Measurements from ENCODE around the gene DAB1. TPM values are rescaled to one million over a fixed set of nuclear protein-coding genes. Genes with fewer than 3 reads are reported as not detected.

Gene DAB1
- total RNA-seq, 6 donors from 2014 or later: 0.15 to 0.20 TPM; not detected in 4

DNA sequence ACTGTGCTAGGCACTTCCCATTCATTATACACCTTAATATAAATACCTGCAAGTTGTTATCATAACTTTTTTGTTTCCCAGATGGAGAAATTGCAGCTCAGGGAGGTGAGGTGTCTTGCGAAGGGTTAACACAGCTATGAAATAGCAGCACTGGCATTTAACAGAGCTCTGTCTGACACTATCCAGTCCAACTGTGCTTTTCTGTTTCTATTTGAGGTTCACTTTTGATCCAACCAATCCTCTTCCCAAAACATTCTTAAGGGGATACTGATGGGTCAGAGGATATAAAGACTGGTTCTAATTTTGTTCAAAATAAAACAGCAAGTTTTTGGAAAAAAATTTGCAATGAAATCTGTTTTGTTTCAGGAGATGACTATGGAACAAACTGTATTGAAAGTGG lies 411.5 kb downstream of the DAB1 start:
- Histone ChIP-seq H3K36me3 (no peaks in the 10 kb centered on the region), H3K27ac (no peak overlapping the region), H3K4me3 (no peak overlapping the region), H3K9me3 (no peaks in the 10 kb centered on the region), H3K27me3 (no peaks in the 10 kb centered on the region), H3K4me1 (no peaks in the 10 kb centered on the region)
- DNase-seq (no peak), ATAC-seq (ENCODE audit: low FRiP score in 2 of 2) (no peak)
- TF ChIP-seq, protein P1, sequence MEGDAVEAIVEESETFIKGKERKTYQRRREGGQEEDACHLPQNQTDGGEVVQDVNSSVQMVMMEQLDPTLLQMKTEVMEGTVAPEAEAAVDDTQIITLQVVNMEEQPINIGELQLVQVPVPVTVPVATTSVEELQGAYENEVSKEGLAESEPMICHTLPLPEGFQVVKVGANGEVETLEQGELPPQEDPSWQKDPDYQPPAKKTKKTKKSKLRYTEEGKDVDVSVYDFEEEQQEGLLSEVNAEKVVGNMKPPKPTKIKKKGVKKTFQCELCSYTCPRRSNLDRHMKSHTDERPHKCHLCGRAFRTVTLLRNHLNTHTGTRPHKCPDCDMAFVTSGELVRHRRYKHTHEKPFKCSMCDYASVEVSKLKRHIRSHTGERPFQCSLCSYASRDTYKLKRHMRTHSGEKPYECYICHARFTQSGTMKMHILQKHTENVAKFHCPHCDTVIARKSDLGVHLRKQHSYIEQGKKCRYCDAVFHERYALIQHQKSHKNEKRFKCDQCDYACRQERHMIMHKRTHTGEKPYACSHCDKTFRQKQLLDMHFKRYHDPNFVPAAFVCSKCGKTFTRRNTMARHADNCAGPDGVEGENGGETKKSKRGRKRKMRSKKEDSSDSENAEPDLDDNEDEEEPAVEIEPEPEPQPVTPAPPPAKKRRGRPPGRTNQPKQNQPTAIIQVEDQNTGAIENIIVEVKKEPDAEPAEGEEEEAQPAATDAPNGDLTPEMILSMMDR (IDR thresholded peaks at IDR 0.05): no peak
- 91 to 100% methylated on average over 1 of the region's 1 CpG for WGBS, 2 donors

DNA sequence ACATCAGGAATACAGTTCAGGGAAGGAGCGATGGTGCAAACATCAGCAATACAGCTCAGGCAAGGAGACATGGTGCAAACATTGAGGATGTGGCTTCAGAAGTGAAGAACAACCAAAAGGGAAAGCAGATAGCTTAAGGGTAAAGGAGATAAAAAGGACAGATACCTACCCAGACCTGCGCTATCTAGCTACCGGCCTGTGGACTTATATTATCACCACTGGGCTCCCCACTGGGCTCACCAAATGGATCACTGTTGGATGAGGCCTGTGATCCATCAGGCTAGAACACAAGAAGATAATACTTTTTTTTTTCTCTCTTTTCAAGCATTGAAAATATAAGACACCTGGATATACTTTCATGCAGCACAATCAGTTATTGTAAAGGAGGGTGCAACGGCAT lies 413.3 kb downstream of the DAB1 start:
- Histone ChIP-seq H3K4me3 (no peak overlapping the region), H3K4me1 (no peaks in the 10 kb centered on the region), H3K27ac (no peak overlapping the region), H3K36me3 (no peaks in the 10 kb centered on the region), H3K9me3 (no peaks in the 10 kb centered on the region), H3K27me3 (no peaks in the 10 kb centered on the region)
- DNase-seq (no peak), ATAC-seq (ENCODE audit: low FRiP score in 2 of 2) (no peak)
- TF ChIP-seq, protein P1 (IDR thresholded peaks at IDR 0.05): no peak
- no peak for TF ChIP-seq POLR2AphosphoS5 (IDR thresholded peaks at IDR 0.05)
- TF ChIP-seq POLR2A (IDR thresholded peaks at IDR 0.05): no peak
- 90 to 91% methylated on average over 4 of the region's 4 CpGs for WGBS, 2 donors

DNA sequence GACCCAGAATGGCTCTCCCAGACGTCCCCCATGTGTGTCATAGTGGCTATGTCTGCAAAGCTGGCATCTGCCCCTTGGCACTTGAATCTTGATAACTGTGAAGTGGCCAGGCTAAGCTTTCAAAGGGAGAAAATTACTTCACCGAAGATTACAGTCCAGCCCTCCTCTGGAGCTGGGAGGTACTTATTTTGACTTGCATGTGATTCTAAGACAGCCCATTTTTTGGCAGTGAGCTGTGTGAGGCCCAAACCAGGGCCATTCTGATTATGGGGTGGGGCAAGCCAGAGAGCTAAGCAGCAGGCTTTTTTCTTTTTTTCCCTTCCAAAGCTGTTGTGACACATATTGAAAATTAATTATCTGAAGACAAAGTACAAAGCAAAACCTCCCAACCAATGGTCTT lies 415.9 kb downstream of the DAB1 start:
- Histone ChIP-seq H3K9me3 (no peaks in the 10 kb centered on the region), H3K36me3 (no peaks in the 10 kb centered on the region), H3K4me3 (no peak overlapping the region), H3K4me1 (no peaks in the 10 kb centered on the region), H3K27ac (no peak overlapping the region), H3K27me3 (no peaks in the 10 kb centered on the region)
- 26 to 35% methylated on average over 2 of the region's 2 CpGs for WGBS, 2 donors
- DNase-seq (no peak), ATAC-seq (ENCODE audit: low FRiP score in 2 of 2) (no peak)
- no peak for TF ChIP-seq POLR2AphosphoS5 (IDR thresholded peaks at IDR 0.05)

DNA sequence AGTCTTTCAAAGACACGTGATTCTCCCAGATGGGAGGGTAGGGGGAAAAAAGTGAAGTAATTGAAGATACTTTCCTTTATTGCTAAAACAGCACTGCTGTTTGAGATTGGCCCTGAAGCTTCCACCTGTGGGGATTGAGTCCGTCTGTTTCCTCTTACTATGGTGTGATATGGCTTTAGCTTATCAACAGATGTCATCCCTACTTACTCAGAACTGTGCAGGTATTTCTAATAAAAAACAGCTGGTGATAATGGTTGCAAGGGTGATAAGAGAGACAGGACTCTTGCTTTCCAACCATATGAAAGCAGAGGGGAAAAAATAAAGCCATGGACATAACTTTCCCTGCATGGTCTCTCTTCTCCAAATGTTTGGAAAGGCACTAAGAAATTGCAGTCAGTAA lies 416.4 kb downstream of the DAB1 start:
- TF ChIP-seq POLR2A (IDR thresholded peaks at IDR 0.05) (no peak), POLR2AphosphoS5 (IDR thresholded peaks at IDR 0.05) (no peak), EP300 (IDR thresholded peaks at IDR 0.05) (no peak)
- TF ChIP-seq, protein P1 (IDR thresholded peaks at IDR 0.05): no peak
- ATAC-seq (ENCODE audit: low FRiP score in 2 of 2) (no peak), DNase-seq (no peak)
- H3K27ac ChIP-seq: no peak overlapping the region
- no peaks in the 10 kb centered on the region for H3K27me3 ChIP-seq
- WGBS, 2 donors: 62 to 79% methylated on average over 2 of the region's 2 CpGs
- H3K4me1 ChIP-seq: no peaks in the 10 kb centered on the region
- H3K36me3 ChIP-seq: no peaks in the 10 kb centered on the region
- no peaks in the 10 kb centered on the region for H3K9me3 ChIP-seq
- no peak overlapping the region for H3K4me3 ChIP-seq

DNA sequence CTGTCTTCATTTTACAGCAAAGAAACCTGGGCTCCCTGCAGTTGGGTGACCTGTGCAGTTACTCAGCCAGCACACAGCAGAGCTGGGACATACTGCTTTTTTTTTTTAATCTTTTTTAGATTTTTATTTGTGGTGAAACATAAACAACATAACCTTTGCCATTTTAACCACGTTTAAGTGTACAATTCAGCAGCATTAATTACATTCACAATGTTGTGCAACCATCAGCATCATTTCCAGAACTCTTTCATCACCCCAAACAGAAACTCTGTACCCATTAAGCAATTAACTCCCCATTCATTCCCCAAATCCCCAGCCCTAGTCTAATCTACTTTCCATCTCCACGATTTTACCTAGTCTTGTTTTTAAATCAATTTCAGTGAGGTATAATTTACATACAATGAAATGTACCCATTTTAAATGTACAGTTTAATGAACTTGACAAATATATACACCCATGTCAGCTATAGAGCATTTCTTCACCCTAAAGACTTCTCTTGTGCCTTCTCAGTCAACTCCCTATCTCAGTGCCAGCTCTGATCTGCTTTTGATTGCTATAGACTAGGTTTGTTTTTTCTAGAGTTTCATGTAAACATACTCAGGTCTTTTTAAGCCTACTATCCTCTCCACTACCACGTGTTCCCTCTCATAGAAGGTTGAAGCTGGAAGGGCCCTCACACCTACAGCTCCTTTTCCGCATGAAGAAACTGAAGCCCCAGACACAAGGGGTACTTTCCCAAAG lies 420.3 kb downstream of the DAB1 start:
- Histone ChIP-seq H3K27ac (no peak overlapping the region), H3K27me3 (no peaks in the 10 kb centered on the region), H3K36me3 (no peaks in the 10 kb centered on the region), H3K9me3 (no peaks in the 10 kb centered on the region), H3K4me1 (no peaks in the 10 kb centered on the region), H3K4me3 (no peak overlapping the region)
- DNase-seq (no peak), ATAC-seq (ENCODE audit: low FRiP score in 2 of 2) (no peak)
- TF ChIP-seq POLR2A (IDR thresholded peaks at IDR 0.05) (no peak), EP300 (IDR thresholded peaks at IDR 0.05) (no peak), POLR2AphosphoS5 (IDR thresholded peaks at IDR 0.05) (no peak)
- TF ChIP-seq, protein P1 (IDR thresholded peaks at IDR 0.05): no peak
- WGBS, 2 donors: 46 to 52% methylated on average over 4 of the region's 4 CpGs

All from upper lobe of left lung (tissue), 6 donors.